Measurements from ENCODE around the gene FZD10. TPM values are rescaled to one million over a fixed set of nuclear protein-coding genes. Genes with fewer than 3 reads are reported as not detected.

FZD10 gene
- polyA plus RNA-seq, 1 experiment: not detected

- ChIA-PET CTCF (no interaction called here), POLR2A (no interaction called here)
- H3K27me3 ChIP-seq (ENCODE audit: control insufficient read depth, insufficient read depth, low read length): no peaks in the 10 kb centered on the region
- peaks cover 51% of the 10 kb centered on the region for H3K9me3 ChIP-seq (ENCODE audit: control insufficient read depth, insufficient read depth, low read length)
- no peak for TF ChIP-seq CTCF (IDR thresholded peaks at IDR 0.05; ENCODE audit: low read depth, low read length)
- no peak for DNase-seq (ENCODE audit: low read depth, low spot score)
- no peak overlapping the region for H3K4me3 ChIP-seq (ENCODE audit: low read depth, low read length)
- H3K27ac ChIP-seq (ENCODE audit: low read depth, low read length): no peak overlapping the region
These were observed 43.2 kb downstream of the FZD10 start for GRCh38 chr12:130205495-130205894.

- no peak overlapping the region for H3K4me3 ChIP-seq (ENCODE audit: low read depth, low read length)
- CTCF ChIA-PET: no interaction called here
These were observed 50.2 kb downstream of the FZD10 start for GRCh38 chr12:130212384-130212989.

GRCh38 chr12:130213249-130213648, 51.0 kb downstream of the FZD10 start:
- Histone ChIP-seq H3K4me3 (ENCODE audit: low read depth, low read length) (no peak overlapping the region), H3K27ac (ENCODE audit: low read depth, low read length) (no peak overlapping the region), H3K9me3 (ENCODE audit: control insufficient read depth, insufficient read depth, low read length) (peaks cover 47% of the 10 kb centered on the region), H3K27me3 (ENCODE audit: control insufficient read depth, insufficient read depth, low read length) (no peaks in the 10 kb centered on the region)
- POLR2A ChIA-PET: no interaction called here
- CTCF ChIA-PET: no interaction called here
- no peak for DNase-seq (ENCODE audit: low read depth, low spot score)
- TF ChIP-seq CTCF (IDR thresholded peaks at IDR 0.05; ENCODE audit: low read depth, low read length): no peak

More at GRCh38 chr12:130212384-130212989, 50.2 kb downstream of the FZD10 start:
- Histone ChIP-seq H3K9me3 (ENCODE audit: control insufficient read depth, insufficient read depth, low read length) (peaks cover 45% of the 10 kb centered on the region), H3K27ac (ENCODE audit: low read depth, low read length) (no peak overlapping the region), H3K27me3 (ENCODE audit: control insufficient read depth, insufficient read depth, low read length) (no peaks in the 10 kb centered on the region)
- no peak for TF ChIP-seq CTCF (IDR thresholded peaks at IDR 0.05; ENCODE audit: low read depth, low read length)
- POLR2A ChIA-PET: no interaction called here
- DNase-seq (ENCODE audit: low read depth, low spot score): no peak

GRCh38 chr12:130214686-130215395, 52.6 kb downstream of the FZD10 start:
- no peak overlapping the region for H3K4me3 ChIP-seq (ENCODE audit: low read depth, low read length)
- DNase-seq (ENCODE audit: low read depth, low spot score): no peak
- CTCF ChIA-PET: no interaction called here
- POLR2A ChIA-PET: no interaction called here
- no peak overlapping the region for H3K27ac ChIP-seq (ENCODE audit: low read depth, low read length)
- H3K27me3 ChIP-seq (ENCODE audit: control insufficient read depth, insufficient read depth, low read length): no peaks in the 10 kb centered on the region
- peaks cover 56% of the 10 kb centered on the region for H3K9me3 ChIP-seq (ENCODE audit: control insufficient read depth, insufficient read depth, low read length)
- no peak for TF ChIP-seq CTCF (IDR thresholded peaks at IDR 0.05; ENCODE audit: low read depth, low read length)

Other genes starting within 250 kb of the FZD10 start
- not detected in 2 replicates for gene PIWIL1, start 175.4 kb downstream of the FZD10 start, polyA plus RNA-seq (2011; rRNA removed)